ENCODE measurements around the gene EDNRB. TPM values are rescaled to one million over a fixed set of nuclear protein-coding genes. Genes with fewer than 3 reads are reported as not detected.
A peak's percentile ranks its signal among the peaks of the same experiment; 100 is the strongest.

The EDNRB gene
- total RNA-seq, 1 donor from 2014 or later: 13.0 TPM

DNA sequence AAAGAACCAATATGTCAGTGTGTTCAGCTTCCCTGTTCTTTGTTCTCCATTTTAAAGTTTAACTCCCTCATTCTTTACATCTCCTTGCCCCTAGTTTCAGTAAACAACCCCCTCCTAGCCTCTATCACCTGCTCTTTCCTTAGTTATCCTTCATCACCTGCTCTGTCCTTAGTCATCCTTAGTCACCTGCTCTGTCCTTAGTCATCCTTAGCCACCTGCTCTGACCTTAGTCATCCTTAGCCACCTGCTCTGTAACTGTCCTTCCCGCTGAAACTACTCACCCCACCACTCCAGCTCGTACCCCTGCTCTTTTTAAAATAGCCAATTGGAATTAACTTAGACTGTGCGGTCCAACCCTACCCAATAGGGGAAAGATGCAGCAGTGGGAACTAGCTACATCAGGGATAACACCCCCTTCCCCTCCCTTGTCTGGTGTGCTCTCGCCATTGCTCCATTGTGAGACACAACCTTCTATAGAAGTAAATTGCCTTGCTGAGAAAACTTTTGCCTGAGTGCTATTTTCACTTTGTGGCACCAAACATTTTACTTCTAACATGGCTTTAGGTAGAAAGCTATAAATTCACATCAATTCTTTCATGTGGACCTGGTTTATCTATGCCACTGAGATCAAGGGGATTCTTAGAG is 16.2 kb downstream of the EDNRB start:
- Histone ChIP-seq H3K4me3 (ENCODE audit: low read length in 3 of 3) (no peak overlapping the region), H3K9ac (ENCODE audit: low read depth in 1 of 3, low read length in 3 of 3) (no peak overlapping the region), H3K9me3 (ENCODE audit: control insufficient read depth in 3 of 3, low read length in 3 of 3) (no peaks in the 10 kb centered on the region), H3K27ac (ENCODE audit: low read depth, low read length) (no peak overlapping the region), H3K27me3 (ENCODE audit: control insufficient read depth in 3 of 3, insufficient read depth in 3 of 3, low read length in 3 of 3) (no peaks in the 10 kb centered on the region), H3K4me1 (ENCODE audit: control insufficient read depth in 3 of 3, insufficient read depth in 3 of 3, low read length in 3 of 3) (no peaks in the 10 kb centered on the region), H3K36me3 (ENCODE audit: control insufficient read depth in 3 of 3, insufficient read depth in 3 of 3, low read length in 3 of 3) (no peaks in the 10 kb centered on the region)

DNA sequence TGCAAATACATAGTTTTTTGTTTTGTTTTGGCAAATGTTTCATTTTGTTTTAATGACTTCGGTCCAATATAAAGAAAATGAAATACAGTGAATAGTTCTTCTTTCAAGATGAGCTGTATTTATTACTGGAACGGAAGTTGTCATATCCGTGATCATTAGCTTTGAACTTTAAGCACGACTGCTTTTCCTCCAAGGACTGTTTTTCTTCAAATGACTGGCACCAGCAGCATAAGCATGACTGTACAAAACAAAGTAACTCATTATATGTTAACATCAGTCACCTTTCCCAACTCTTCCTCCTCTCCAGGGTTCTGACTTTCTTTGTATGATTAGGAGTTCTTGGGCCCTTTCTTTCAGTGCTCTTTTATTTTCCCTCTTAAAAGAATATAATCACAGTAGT is 20.5 kb downstream of the EDNRB start:
- H3K9me3 ChIP-seq (ENCODE audit: control insufficient read depth in 3 of 3, low read length in 3 of 3): no peaks in the 10 kb centered on the region
- no peaks in the 10 kb centered on the region for H3K27me3 ChIP-seq (ENCODE audit: control insufficient read depth in 3 of 3, insufficient read depth in 3 of 3, low read length in 3 of 3)
- H3K4me3 ChIP-seq (ENCODE audit: low read length in 3 of 3): no peak overlapping the region
- peaks cover 0 to 4% (median 0%) of the 10 kb centered on the region in 3 donors for H3K4me1 ChIP-seq (ENCODE audit: control insufficient read depth in 3 of 3, insufficient read depth in 3 of 3, low read length in 3 of 3)
- H3K27ac ChIP-seq (ENCODE audit: low read depth, low read length): peak overlapping the region; percentile 69
- no peak overlapping the region for H3K9ac ChIP-seq (ENCODE audit: low read depth in 1 of 3, low read length in 3 of 3)
- no peaks in the 10 kb centered on the region for H3K36me3 ChIP-seq (ENCODE audit: control insufficient read depth in 3 of 3, insufficient read depth in 3 of 3, low read length in 3 of 3)

DNA sequence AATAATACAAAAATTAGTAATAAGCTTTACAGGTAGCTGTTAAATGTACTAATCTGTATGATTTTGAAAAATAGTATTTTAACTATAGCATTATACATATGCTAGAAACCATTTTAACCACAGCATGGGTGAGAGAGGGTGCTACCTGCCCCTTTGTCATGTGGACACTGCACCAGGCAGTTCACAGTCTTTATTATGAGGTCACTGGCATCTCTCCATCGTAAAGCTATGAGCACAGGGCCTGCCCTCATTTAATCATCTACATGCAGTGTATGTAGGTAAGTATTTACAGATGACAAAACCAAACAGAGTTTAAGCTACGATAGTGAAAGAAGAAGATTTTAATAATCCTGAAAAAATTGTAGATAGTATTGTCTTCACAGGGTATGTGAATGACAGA is 21.7 kb downstream of the EDNRB start:
- no peaks in the 10 kb centered on the region for H3K36me3 ChIP-seq (ENCODE audit: control insufficient read depth in 3 of 3, insufficient read depth in 3 of 3, low read length in 3 of 3)
- H3K4me3 ChIP-seq (ENCODE audit: low read length in 3 of 3): peak overlapping the region in 1 of 3 donors; percentile 10
- no peaks in the 10 kb centered on the region for H3K9me3 ChIP-seq (ENCODE audit: control insufficient read depth in 3 of 3, low read length in 3 of 3)
- no peaks in the 10 kb centered on the region for H3K27me3 ChIP-seq (ENCODE audit: control insufficient read depth in 3 of 3, insufficient read depth in 3 of 3, low read length in 3 of 3)
- H3K4me1 ChIP-seq (ENCODE audit: control insufficient read depth in 3 of 3, insufficient read depth in 3 of 3, low read length in 3 of 3): peaks cover 0 to 4% (median 0%) of the 10 kb centered on the region in 3 donors
- H3K27ac ChIP-seq (ENCODE audit: low read depth, low read length): peak overlapping the region; percentile 69
- H3K9ac ChIP-seq (ENCODE audit: low read depth in 1 of 3, low read length in 3 of 3): no peak overlapping the region

DNA sequence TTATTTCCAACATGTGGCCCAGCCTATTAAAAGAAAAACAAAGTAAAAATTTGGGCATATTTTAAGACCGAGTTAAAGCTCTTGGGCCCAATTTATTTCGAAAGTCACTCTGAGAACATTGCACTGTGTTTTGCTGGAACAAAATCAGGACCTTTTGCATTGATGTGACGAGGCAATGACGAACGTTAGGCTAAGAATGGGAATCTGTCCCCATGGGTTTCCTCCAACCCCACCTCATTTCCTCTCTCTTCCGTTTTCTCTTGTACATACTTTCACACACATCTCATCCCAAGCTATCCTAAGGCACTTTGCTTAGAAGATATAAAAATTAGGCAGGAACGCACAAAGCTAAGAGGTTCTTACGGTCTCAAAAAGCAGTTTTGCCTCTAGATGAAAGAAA is 22.1 kb downstream of the EDNRB start:
- H3K4me3 ChIP-seq (ENCODE audit: low read length in 3 of 3): peak overlapping the region in 1 of 3 donors; percentile 10
- no peaks in the 10 kb centered on the region for H3K36me3 ChIP-seq (ENCODE audit: control insufficient read depth in 3 of 3, insufficient read depth in 3 of 3, low read length in 3 of 3)
- H3K9ac ChIP-seq (ENCODE audit: low read depth in 1 of 3, low read length in 3 of 3): no peak overlapping the region
- peaks cover 0 to 4% (median 0%) of the 10 kb centered on the region in 3 donors for H3K4me1 ChIP-seq (ENCODE audit: control insufficient read depth in 3 of 3, insufficient read depth in 3 of 3, low read length in 3 of 3)
- no peaks in the 10 kb centered on the region for H3K9me3 ChIP-seq (ENCODE audit: control insufficient read depth in 3 of 3, low read length in 3 of 3)
- H3K27me3 ChIP-seq (ENCODE audit: control insufficient read depth in 3 of 3, insufficient read depth in 3 of 3, low read length in 3 of 3): no peaks in the 10 kb centered on the region
- peak overlapping the region; percentile 69 for H3K27ac ChIP-seq (ENCODE audit: low read depth, low read length)

DNA sequence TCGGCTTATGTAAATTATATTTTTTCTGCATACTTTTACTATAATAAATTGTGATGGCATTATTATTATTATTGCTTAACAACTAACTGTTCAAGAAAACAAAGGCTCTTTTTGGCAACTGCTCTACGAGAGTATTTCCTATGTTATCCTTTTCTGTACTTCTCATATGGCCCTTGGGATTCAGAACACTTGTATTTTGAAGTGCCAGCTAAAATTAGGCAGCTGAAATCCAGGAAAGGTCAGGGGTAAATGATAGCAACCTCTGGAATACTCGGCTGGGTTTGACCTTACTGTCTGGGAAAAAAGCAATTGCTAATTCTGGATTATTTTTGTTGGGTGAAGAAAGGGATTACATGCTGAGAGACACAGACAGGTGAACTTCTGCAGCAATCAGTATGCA is 23.9 kb downstream of the EDNRB start:
- peaks cover 0 to 4% (median 0%) of the 10 kb centered on the region in 3 donors for H3K4me1 ChIP-seq (ENCODE audit: control insufficient read depth in 3 of 3, insufficient read depth in 3 of 3, low read length in 3 of 3)
- no peaks in the 10 kb centered on the region for H3K9me3 ChIP-seq (ENCODE audit: control insufficient read depth in 3 of 3, low read length in 3 of 3)
- no peak overlapping the region for H3K9ac ChIP-seq (ENCODE audit: low read depth in 1 of 3, low read length in 3 of 3)
- H3K36me3 ChIP-seq (ENCODE audit: control insufficient read depth in 3 of 3, insufficient read depth in 3 of 3, low read length in 3 of 3): no peaks in the 10 kb centered on the region
- H3K27me3 ChIP-seq (ENCODE audit: control insufficient read depth in 3 of 3, insufficient read depth in 3 of 3, low read length in 3 of 3): no peaks in the 10 kb centered on the region
- no peak overlapping the region for H3K27ac ChIP-seq (ENCODE audit: low read depth, low read length)
- no peak overlapping the region for H3K4me3 ChIP-seq (ENCODE audit: low read length in 3 of 3)

DNA sequence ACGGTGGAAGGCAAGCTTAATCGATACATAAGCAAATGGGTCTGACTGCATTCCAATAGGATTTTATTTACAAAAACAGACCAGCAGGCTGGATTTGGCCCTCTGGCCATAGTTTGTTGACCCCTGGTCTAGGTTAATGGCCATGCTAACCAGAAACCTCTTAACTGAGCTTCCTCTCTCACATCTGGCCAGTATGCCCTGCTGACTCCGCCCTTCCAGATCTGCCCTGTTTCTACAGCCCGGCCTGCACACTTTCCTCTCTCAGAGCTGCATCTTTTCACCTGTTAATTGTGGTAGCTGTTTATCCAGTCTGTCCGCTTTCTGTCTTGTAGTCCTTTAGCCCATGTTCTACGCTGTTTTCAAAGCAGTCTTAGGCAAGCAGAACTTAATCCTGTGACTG is 25.6 kb downstream of the EDNRB start:
- Histone ChIP-seq H3K27me3 (ENCODE audit: control insufficient read depth in 3 of 3, insufficient read depth in 3 of 3, low read length in 3 of 3) (no peaks in the 10 kb centered on the region), H3K27ac (ENCODE audit: low read depth, low read length) (no peak overlapping the region), H3K9ac (ENCODE audit: low read depth in 1 of 3, low read length in 3 of 3) (no peak overlapping the region), H3K36me3 (ENCODE audit: control insufficient read depth in 3 of 3, insufficient read depth in 3 of 3, low read length in 3 of 3) (no peaks in the 10 kb centered on the region), H3K4me1 (ENCODE audit: control insufficient read depth in 3 of 3, insufficient read depth in 3 of 3, low read length in 3 of 3) (peaks cover 0 to 4% (median 0%) of the 10 kb centered on the region in 3 donors), H3K4me3 (ENCODE audit: low read length in 3 of 3) (no peak overlapping the region), H3K9me3 (ENCODE audit: control insufficient read depth in 3 of 3, low read length in 3 of 3) (no peaks in the 10 kb centered on the region)

DNA sequence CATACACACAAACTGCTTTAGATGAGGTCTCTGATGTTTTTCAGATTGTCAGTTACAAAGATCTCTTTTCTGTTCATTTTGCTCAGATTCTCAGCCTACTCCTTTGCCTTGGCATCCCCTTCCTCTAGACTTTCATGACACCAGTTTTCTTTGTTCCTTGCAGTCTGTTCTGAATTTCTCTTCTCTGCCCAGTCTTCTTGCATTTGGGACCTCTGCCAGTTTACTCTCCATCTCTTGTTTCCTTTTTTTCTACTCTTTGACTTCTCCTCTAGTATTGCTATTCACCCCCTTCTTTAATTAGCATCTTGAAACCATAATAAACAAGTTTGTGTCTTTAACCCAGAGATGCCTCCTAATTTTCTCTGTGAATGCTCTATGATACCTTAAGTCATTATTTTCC is 26.1 kb downstream of the EDNRB start:
- Histone ChIP-seq H3K4me1 (ENCODE audit: control insufficient read depth in 3 of 3, insufficient read depth in 3 of 3, low read length in 3 of 3) (peaks cover 0 to 4% (median 0%) of the 10 kb centered on the region in 3 donors), H3K27ac (ENCODE audit: low read depth, low read length) (no peak overlapping the region), H3K9ac (ENCODE audit: low read depth in 1 of 3, low read length in 3 of 3) (no peak overlapping the region), H3K9me3 (ENCODE audit: control insufficient read depth in 3 of 3, low read length in 3 of 3) (no peaks in the 10 kb centered on the region), H3K27me3 (ENCODE audit: control insufficient read depth in 3 of 3, insufficient read depth in 3 of 3, low read length in 3 of 3) (no peaks in the 10 kb centered on the region), H3K4me3 (ENCODE audit: low read length in 3 of 3) (no peak overlapping the region), H3K36me3 (ENCODE audit: control insufficient read depth in 3 of 3, insufficient read depth in 3 of 3, low read length in 3 of 3) (no peaks in the 10 kb centered on the region)

DNA sequence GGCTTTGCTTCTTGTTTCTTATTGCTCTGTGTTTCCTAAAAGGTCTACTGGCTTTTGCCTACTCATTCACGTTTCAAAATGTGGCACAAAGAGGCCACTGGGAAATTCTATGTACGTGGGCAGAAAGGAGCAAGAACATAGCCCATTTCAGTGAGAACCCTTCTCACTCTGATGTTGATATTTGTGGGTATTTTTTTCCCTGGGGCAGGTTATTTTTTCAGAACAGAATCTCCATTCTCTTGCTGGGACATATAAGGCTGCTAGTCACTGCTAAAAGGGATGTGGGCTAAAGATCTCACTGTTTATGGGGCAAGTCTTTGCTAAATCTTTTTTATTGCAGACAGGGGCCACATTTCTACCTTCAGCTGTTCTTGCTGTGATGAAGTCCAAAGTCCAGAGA is 27.1 kb downstream of the EDNRB start:
- Histone ChIP-seq H3K36me3 (ENCODE audit: control insufficient read depth in 3 of 3, insufficient read depth in 3 of 3, low read length in 3 of 3) (no peaks in the 10 kb centered on the region), H3K9me3 (ENCODE audit: control insufficient read depth in 3 of 3, low read length in 3 of 3) (no peaks in the 10 kb centered on the region), H3K4me1 (ENCODE audit: control insufficient read depth in 3 of 3, insufficient read depth in 3 of 3, low read length in 3 of 3) (no peaks in the 10 kb centered on the region), H3K27ac (ENCODE audit: low read depth, low read length) (no peak overlapping the region), H3K27me3 (ENCODE audit: control insufficient read depth in 3 of 3, insufficient read depth in 3 of 3, low read length in 3 of 3) (no peaks in the 10 kb centered on the region), H3K4me3 (ENCODE audit: low read length in 3 of 3) (no peak overlapping the region), H3K9ac (ENCODE audit: low read depth in 1 of 3, low read length in 3 of 3) (no peak overlapping the region)

DNA sequence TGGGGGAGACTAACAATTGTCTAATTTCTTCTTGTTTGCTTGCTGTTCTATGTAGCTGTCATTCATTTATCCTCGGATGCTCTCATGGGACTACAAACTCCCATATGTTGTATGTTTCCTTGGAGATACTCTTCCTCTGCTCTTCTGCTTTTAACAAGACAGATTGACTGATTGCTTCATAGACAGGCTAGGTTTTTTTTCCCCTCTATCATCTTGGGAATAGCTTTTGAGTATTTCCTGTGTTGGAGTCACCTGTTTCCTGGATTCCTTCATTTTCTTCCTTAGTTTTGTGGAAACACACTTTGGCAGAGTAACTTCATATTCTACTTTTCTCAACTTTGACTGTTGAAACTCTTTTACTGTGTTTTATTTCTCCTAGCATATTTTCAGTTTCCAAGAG is 27.6 kb downstream of the EDNRB start:
- Histone ChIP-seq H3K9me3 (ENCODE audit: control insufficient read depth in 3 of 3, low read length in 3 of 3) (no peaks in the 10 kb centered on the region), H3K4me3 (ENCODE audit: low read length in 3 of 3) (no peak overlapping the region), H3K27me3 (ENCODE audit: control insufficient read depth in 3 of 3, insufficient read depth in 3 of 3, low read length in 3 of 3) (no peaks in the 10 kb centered on the region), H3K9ac (ENCODE audit: low read depth in 1 of 3, low read length in 3 of 3) (no peak overlapping the region), H3K4me1 (ENCODE audit: control insufficient read depth in 3 of 3, insufficient read depth in 3 of 3, low read length in 3 of 3) (no peaks in the 10 kb centered on the region), H3K27ac (ENCODE audit: low read depth, low read length) (no peak overlapping the region), H3K36me3 (ENCODE audit: control insufficient read depth in 3 of 3, insufficient read depth in 3 of 3, low read length in 3 of 3) (no peaks in the 10 kb centered on the region)

DNA sequence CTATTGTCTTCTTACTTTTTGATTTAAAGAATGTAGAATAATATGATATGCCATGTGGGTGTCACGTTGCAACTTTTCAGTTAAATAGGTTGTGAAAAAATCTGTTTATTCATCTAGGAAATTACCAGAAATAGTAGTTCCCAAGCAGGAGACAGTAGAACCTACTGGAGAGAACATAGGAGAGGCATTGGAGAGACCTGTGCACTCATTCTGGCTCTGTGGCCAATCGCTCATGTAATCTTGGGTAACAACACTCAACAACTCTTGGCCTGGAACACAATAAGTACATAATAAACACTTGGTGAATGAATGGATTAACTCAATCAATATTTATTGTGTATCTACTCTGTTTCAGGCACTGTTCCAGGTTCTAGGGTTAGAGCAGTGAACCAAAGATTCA is 35.3 kb downstream of the EDNRB start:
- H3K4me3 ChIP-seq (ENCODE audit: low read length in 3 of 3): no peak overlapping the region
- no peaks in the 10 kb centered on the region for H3K9me3 ChIP-seq (ENCODE audit: control insufficient read depth in 3 of 3, low read length in 3 of 3)
- H3K4me1 ChIP-seq (ENCODE audit: control insufficient read depth in 3 of 3, insufficient read depth in 3 of 3, low read length in 3 of 3): no peaks in the 10 kb centered on the region
- no peak overlapping the region for H3K9ac ChIP-seq (ENCODE audit: low read depth in 1 of 3, low read length in 3 of 3)
- no peaks in the 10 kb centered on the region for H3K27me3 ChIP-seq (ENCODE audit: control insufficient read depth in 3 of 3, insufficient read depth in 3 of 3, low read length in 3 of 3)
- no peaks in the 10 kb centered on the region for H3K36me3 ChIP-seq (ENCODE audit: control insufficient read depth in 3 of 3, insufficient read depth in 3 of 3, low read length in 3 of 3)
- H3K27ac ChIP-seq (ENCODE audit: low read depth, low read length): no peak overlapping the region

All from skeletal muscle tissue (tissue), 4 donors.